GM18907 (cell line): ENCODE results near the gene PCDHGA10.
A peak's percentile ranks its signal among the peaks of the same experiment; 100 is the strongest.
"Not testable (repeated sequence)": the region's sequence is repeated elsewhere in the genome, so short reads cannot be mapped to it uniquely, and the experiment has no call there.

Experiments used
- ATAC-seq: cut with Tn5 transposase; IDR thresholded peaks from one replicate; pipeline ENCODE4 v1.9.1; 2021; ENCODE audit warnings: mild to moderate bottlenecking, moderate library complexity; ENCODE audit not compliant: unreplicated experiment

Gene PCDHGA10

DNA sequence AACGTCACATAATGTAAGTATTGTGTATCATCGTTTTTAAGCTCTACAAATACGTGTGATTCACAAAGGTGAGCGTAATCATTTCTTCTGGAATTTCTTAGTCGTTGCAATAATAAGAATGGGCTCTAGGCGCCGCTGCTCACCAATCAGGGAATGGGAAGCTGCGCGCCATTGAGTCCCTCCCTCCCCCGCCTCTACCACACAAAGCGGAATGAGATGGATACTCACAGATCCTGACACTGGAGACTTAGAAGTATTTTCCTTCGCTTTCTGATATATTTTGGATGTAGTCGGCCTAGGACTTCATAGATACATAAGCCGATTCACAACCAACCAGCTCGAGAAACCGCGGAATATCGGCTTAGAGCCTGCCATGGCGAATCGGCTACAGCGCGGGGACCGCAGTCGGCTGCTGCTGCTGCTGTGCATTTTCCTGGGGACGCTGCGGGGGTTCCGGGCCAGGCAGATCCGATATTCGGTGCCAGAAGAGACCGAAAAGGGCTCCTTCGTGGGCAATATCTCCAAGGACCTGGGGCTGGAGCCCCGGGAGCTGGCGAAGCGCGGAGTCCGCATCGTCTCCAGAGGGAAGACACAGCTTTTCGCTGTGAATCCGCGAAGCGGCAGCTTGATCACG, 8.2 kb downstream of the PCDHGA10 start, which contains the start of gene PCDHGA11:
TSS of gene PCDHGA11 (plus strand) at position 197 of the 634 bp plus-strand sequence. CDS start at position 374, 177 bp downstream.
- ATAC-seq, result peak; percentile 52

DNA sequence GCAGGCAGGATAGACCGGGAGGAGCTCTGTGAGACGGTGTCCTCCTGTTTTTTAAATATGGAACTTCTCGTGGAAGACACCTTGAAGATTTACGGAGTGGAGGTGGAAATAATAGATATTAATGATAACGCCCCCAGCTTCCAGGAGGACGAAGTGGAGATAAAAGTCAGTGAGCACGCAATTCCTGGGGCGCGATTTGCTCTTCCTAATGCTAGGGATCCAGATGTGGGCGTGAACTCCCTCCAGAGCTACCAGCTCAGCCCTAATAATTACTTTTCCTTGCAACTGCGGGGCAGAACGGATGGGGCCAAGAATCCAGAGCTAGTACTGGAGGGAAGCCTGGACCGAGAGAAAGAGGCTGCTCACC, 8.7 kb downstream of the PCDHGA10 start:
- ATAC-seq, result no peak

- no peak for ATAC-seq
Measured at GRCh38 chr5:141422742-141423291, 10.0 kb downstream of the PCDHGA10 start.

- no peak for ATAC-seq
Measured at GRCh38 chr5:141427783-141428426, 15.1 kb downstream of the PCDHGA10 start.

DNA sequence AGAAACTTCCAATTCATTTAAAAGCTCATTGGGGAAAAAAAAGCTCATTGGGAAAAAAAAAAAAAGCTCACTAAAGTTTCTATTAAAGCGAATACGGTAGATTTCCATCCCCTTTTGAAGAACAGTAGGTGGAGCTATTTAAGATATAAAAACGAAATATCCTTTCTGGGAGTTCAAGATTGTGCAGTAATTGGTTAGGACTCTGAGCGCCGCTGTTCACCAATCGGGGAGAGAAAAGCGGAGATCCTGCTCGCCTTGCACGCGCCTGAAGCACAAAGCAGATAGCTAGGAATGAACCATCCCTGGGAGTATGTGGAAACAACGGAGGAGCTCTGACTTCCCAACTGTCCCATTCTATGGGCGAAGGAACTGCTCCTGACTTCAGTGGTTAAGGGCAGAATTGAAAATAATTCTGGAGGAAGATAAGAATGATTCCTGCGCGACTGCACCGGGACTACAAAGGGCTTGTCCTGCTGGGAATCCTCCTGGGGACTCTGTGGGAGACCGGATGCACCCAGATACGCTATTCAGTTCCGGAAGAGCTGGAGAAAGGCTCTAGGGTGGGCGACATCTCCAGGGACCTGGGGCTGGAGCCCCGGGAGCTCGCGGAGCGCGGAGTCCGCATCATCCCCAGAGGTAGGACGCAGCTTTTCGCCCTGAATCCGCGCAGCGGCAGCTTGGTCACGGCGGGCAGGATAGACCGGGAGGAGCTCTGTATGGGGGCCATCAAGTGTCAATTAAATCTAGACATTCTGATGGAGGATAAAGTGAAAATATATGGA, 17.7 kb downstream of the PCDHGA10 start, which contains the start of gene PCDHGA12:
TSS of gene PCDHGA12 (plus strand) at position 176 of the 782 bp plus-strand sequence. CDS start at position 429, 253 bp downstream.
- peak; percentile 90 for ATAC-seq

DNA sequence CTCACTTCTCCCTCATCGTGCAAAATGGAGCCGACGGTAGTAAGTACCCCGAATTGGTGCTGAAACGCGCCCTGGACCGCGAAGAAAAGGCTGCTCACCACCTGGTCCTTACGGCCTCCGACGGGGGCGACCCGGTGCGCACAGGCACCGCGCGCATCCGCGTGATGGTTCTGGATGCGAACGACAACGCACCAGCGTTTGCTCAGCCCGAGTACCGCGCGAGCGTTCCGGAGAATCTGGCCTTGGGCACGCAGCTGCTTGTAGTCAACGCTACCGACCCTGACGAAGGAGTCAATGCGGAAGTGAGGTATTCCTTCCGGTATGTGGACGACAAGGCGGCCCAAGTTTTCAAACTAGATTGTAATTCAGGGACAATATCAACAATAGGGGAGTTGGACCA, 18.5 kb downstream of the PCDHGA10 start:
- ATAC-seq, result no peak

DNA sequence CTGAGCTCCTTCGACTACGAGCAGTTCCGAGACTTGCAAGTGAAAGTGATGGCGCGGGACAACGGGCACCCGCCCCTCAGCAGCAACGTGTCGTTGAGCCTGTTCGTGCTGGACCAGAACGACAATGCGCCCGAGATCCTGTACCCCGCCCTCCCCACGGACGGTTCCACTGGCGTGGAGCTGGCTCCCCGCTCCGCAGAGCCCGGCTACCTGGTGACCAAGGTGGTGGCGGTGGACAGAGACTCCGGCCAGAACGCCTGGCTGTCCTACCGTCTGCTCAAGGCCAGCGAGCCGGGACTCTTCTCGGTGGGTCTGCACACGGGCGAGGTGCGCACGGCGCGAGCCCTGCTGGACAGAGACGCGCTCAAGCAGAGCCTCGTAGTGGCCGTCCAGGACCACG, 19.5 kb downstream of the PCDHGA10 start:
- ATAC-seq, result not testable (repeated sequence)

- not testable (repeated sequence) for ATAC-seq
Measured at GRCh38 chr5:141432726-141433125, 19.9 kb downstream of the PCDHGA10 start.

DNA sequence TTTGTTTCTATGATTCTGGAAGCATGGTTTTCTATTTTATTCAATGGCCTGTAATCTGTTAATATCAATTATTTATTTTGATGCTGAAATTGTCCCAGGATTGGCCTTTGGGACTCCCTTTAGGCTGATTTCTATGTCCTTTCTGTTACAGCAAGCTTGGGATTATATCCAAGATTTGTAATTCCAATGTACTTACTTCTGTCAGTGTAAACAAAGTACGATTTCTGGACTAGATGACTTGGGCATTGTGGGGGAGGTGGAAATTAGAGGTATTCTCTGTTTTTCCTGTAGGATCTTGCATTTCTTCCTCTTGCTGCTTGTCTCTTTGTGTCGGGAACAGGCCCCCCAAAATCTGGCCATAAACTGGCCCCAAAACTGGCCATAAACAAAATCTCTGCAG, 21.2 kb downstream of the PCDHGA10 start:
- ATAC-seq, result no peak

GRCh38 chr5:141437221-141437620, 24.4 kb downstream of the PCDHGA10 start:
- ATAC-seq, result no peak

DNA sequence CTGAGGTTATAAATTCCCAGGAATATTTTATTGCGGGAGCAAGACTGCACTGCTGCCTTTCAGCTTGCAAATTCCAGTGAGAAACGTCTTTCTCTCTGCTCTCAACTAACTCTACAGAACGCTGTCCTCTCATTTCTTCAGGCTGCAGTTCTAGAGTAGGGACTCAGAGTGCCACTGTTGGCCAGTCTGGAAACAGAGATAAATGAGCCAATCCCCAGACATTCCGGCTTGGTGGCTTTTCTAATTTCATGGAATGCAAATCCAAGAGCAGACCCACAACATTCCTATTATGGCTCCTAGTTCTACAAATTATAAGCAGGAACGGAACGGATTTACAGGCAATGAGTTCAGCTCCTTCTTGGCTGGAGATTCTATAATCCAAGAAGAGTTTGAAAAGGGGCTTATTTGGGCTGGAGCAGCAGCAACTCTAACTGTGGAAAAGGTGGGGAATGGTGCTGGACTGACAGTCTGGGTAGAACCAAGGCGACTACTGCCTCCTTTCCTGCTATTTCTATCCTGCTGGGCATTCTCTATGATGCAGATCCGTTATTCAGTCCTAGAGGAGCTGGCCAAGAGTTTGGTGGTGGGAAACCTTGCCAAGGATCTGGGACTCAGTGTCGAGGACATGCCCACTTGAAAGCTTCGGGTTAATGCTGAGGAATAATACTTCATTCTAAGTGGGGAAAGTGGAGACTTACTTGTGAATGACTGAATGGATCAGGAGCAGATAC, 26.8 kb downstream of the PCDHGA10 start:
- no peak for ATAC-seq

- ATAC-seq, result no peak
Measured at GRCh38 chr5:141440341-141440740, 27.6 kb downstream of the PCDHGA10 start.

GRCh38 chr5:141441571-141442170, 28.9 kb downstream of the PCDHGA10 start:
- ATAC-seq, result no peak

- no peak for ATAC-seq
Measured at GRCh38 chr5:141465351-141465750, 52.6 kb downstream of the PCDHGA10 start.
